Measurements from ENCODE around the gene MOB3A.

DNA sequence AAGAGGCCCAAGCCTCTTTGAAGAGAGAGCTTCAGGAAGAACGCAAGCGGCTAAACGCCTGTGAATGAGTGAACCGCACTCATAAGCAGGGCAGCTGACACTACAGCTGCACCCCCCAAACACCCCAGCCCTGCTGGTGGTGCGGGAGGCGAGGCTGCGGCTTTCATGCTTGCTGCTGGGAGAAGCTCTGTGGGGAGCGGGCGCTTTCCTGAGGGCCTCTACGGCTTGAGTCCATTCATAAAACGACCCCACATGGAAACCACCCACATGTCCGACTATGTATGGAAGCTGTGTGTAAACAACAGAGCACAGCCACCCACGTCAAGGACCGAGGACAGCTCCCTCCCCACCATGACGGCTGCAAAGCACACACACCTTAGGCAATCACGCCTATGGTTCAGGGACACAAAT lies 49.7 kb upstream of the MOB3A start:
- TF ChIP-seq EZH2 (IDR thresholded peaks at IDR 0.05; ENCODE audit: borderline replicate concordance) = no peak
- TF ChIP-seq CTCF (IDR thresholded peaks at IDR 0.05; ENCODE audit: poor library complexity) = no peak
- TF ChIP-seq EZH2phosphoT487 (IDR thresholded peaks at IDR 0.05; ENCODE audit: low read depth, severe bottlenecking, unreplicated experiment) = no peak
